ENCODE data around the gene GTSE1.
A peak's percentile ranks its signal among the peaks of the same experiment; 100 is the strongest.
"Not testable (repeated sequence)": the region's sequence is repeated elsewhere in the genome, so short reads cannot be mapped to it uniquely, and the experiment has no call there.

Gene GTSE1

GRCh38 chr22:46297151-46297812, 612 bp downstream of the GTSE1 start:
- Histone ChIP-seq H3K9ac (ENCODE audit: low read depth, low read length) (peak overlapping the region; percentile 48), H3K9me3 (ENCODE audit: control insufficient read depth, insufficient read depth, low read length) (no peaks in the 10 kb centered on the region), H3K4me3 (ENCODE audit: low read depth, low read length) (peak overlapping the region; percentile 91), H3K36me3 (ENCODE audit: control insufficient read depth, insufficient read depth, low read length) (peaks cover 28% of the 10 kb centered on the region), H3K27ac (ENCODE audit: low read depth, low read length) (peak overlapping the region; percentile 63), H3K27me3 (ENCODE audit: control insufficient read depth, insufficient read depth, low read length) (no peaks in the 10 kb centered on the region), H3K4me1 (ENCODE audit: control insufficient read depth, insufficient read depth, low read length) (peaks cover 6% of the 10 kb centered on the region; the same call in 1 of the 2 replicates)

- Histone ChIP-seq H3K27ac (ENCODE audit: low read depth, low read length) (no peak overlapping the region), H3K4me1 (ENCODE audit: control insufficient read depth, insufficient read depth, low read length) (peaks cover 6% of the 10 kb centered on the region; the same call in 1 of the 2 replicates), H3K36me3 (ENCODE audit: control insufficient read depth, insufficient read depth, low read length) (peaks cover 28% of the 10 kb centered on the region), H3K27me3 (ENCODE audit: control insufficient read depth, insufficient read depth, low read length) (no peaks in the 10 kb centered on the region), H3K9me3 (ENCODE audit: control insufficient read depth, insufficient read depth, low read length) (no peaks in the 10 kb centered on the region), H3K9ac (ENCODE audit: low read depth, low read length) (no peak overlapping the region), H3K4me3 (ENCODE audit: low read depth, low read length) (no peak overlapping the region)
Observed at GRCh38 chr22:46299101-46299500, 2.4 kb downstream of the GTSE1 start.

- H3K9me3 ChIP-seq (ENCODE audit: control insufficient read depth, insufficient read depth, low read length), result no peaks in the 10 kb centered on the region
- peaks cover 6% of the 10 kb centered on the region; the same call in 1 of the 2 replicates for H3K4me1 ChIP-seq (ENCODE audit: control insufficient read depth, insufficient read depth, low read length)
- H3K4me3 ChIP-seq (ENCODE audit: low read depth, low read length), result no peak overlapping the region
- no peak overlapping the region for H3K9ac ChIP-seq (ENCODE audit: low read depth, low read length)
- H3K36me3 ChIP-seq (ENCODE audit: control insufficient read depth, insufficient read depth, low read length), result peaks cover 28% of the 10 kb centered on the region
- H3K27ac ChIP-seq (ENCODE audit: low read depth, low read length), result no peak overlapping the region
- no peaks in the 10 kb centered on the region for H3K27me3 ChIP-seq (ENCODE audit: control insufficient read depth, insufficient read depth, low read length)
Observed at GRCh38 chr22:46300491-46300890, 3.8 kb downstream of the GTSE1 start.

DNA sequence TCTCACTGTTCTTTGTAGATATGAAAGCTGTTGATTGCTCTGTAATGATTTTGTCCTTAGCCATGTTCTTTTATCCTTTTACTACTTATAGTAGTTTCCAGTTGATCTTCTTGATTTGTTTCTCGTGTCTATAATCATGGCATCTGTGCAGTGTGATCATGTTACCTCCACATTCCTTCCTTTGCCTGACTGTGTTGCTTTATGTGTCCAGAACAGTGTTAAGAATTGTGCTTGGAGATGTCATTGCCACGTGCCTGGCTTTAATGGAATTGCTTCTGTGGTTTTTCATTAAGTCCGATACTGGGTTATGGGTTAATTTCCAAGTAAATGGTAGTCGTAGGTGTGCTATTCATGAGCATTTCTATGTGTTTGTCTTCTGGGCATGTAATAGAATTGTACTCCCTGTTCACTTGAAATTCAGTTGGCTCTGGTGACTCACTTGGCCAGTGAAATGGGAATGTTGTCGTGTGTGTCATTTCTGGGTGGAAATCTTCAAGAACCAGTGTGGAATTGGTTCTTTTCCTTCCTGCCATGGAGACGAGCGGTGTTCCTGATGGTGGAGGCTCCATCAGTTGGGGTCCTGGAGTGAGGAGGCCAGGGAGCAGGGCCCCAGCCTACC, 6.8 kb downstream of the GTSE1 start:
- Histone ChIP-seq H3K9ac (ENCODE audit: low read depth, low read length) (no peak overlapping the region), H3K27ac (ENCODE audit: low read depth, low read length) (no peak overlapping the region), H3K27me3 (ENCODE audit: control insufficient read depth, insufficient read depth, low read length) (no peaks in the 10 kb centered on the region), H3K4me3 (ENCODE audit: low read depth, low read length) (no peak overlapping the region), H3K36me3 (ENCODE audit: control insufficient read depth, insufficient read depth, low read length) (peaks cover 33% of the 10 kb centered on the region), H3K4me1 (ENCODE audit: control insufficient read depth, insufficient read depth, low read length) (no peaks in the 10 kb centered on the region), H3K9me3 (ENCODE audit: control insufficient read depth, insufficient read depth, low read length) (no peaks in the 10 kb centered on the region)

- no peaks in the 10 kb centered on the region for H3K4me1 ChIP-seq (ENCODE audit: control insufficient read depth, insufficient read depth, low read length)
- peaks cover 40% of the 10 kb centered on the region for H3K36me3 ChIP-seq (ENCODE audit: control insufficient read depth, insufficient read depth, low read length)
- no peaks in the 10 kb centered on the region for H3K9me3 ChIP-seq (ENCODE audit: control insufficient read depth, insufficient read depth, low read length)
- no peak overlapping the region for H3K27ac ChIP-seq (ENCODE audit: low read depth, low read length)
- H3K4me3 ChIP-seq (ENCODE audit: low read depth, low read length), result no peak overlapping the region
- no peaks in the 10 kb centered on the region for H3K27me3 ChIP-seq (ENCODE audit: control insufficient read depth, insufficient read depth, low read length)
- H3K9ac ChIP-seq (ENCODE audit: low read depth, low read length), result no peak overlapping the region
Observed at GRCh38 chr22:46308283-46308988, 11.8 kb downstream of the GTSE1 start.

- Histone ChIP-seq H3K9ac (ENCODE audit: low read depth, low read length) (no peak overlapping the region), H3K27ac (ENCODE audit: low read depth, low read length) (no peak overlapping the region), H3K27me3 (ENCODE audit: control insufficient read depth, insufficient read depth, low read length) (no peaks in the 10 kb centered on the region), H3K9me3 (ENCODE audit: control insufficient read depth, insufficient read depth, low read length) (no peaks in the 10 kb centered on the region), H3K36me3 (ENCODE audit: control insufficient read depth, insufficient read depth, low read length) (peaks cover 46% of the 10 kb centered on the region), H3K4me1 (ENCODE audit: control insufficient read depth, insufficient read depth, low read length) (no peaks in the 10 kb centered on the region), H3K4me3 (ENCODE audit: low read depth, low read length) (no peak overlapping the region)
Observed at GRCh38 chr22:46309526-46310085, 12.9 kb downstream of the GTSE1 start.

DNA sequence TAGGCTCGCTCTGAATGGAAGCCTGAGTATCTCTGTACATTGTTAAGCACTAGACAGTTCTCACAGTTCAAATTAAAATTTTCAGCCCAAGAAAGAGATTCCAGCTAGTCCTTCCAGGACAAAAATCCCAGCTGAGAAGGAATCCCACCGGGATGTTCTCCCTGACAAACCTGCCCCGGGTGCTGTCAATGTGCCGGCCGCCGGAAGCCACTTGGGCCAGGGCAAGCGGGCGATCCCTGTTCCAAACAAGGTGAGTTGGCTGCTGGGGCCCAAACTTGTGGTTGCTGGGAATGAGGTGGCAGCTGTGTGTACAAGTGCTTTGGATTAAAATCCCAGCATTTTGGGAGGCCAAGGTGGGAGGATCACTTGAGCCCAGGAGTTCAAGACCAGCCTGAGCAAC, 15.4 kb downstream of the GTSE1 start:
- Histone ChIP-seq H3K4me3 (ENCODE audit: low read depth, low read length) (no peak overlapping the region), H3K36me3 (ENCODE audit: control insufficient read depth, insufficient read depth, low read length) (peaks cover 60% of the 10 kb centered on the region)

DNA sequence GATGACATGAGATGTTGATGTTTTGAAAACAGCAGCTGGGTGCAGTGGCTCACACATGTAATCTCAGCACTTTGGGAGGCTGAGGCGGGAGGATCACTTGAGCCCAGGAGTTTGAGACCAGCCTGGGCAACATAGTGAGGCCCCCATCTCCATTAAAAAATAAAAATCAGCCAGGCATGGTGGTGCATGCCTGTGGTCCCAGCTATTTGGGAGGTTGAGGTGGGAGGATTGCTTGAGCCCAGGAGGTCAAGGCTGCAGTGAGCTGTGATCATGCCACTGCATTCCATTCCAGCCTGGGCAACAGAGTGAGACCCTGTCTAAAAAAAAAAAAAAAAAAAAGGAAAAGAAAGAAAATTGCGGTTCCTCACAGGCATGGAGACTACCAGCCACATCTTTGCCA, 16.2 kb downstream of the GTSE1 start:
- H3K9ac ChIP-seq (ENCODE audit: low read depth, low read length); H3K27me3 ChIP-seq (ENCODE audit: control insufficient read depth, insufficient read depth, low read length); H3K27ac ChIP-seq (ENCODE audit: low read depth, low read length); H3K4me3 ChIP-seq (ENCODE audit: low read depth, low read length); H3K9me3 ChIP-seq (ENCODE audit: control insufficient read depth, insufficient read depth, low read length); H3K4me1 ChIP-seq (ENCODE audit: control insufficient read depth, insufficient read depth, low read length): not testable (repeated sequence)
- H3K36me3 ChIP-seq (ENCODE audit: control insufficient read depth, insufficient read depth, low read length), result peaks cover 67% of the 10 kb centered on the region

More for the DNA sequence above, 15.4 kb downstream of the GTSE1 start:
- H3K4me1 ChIP-seq (ENCODE audit: control insufficient read depth, insufficient read depth, low read length), result no peaks in the 10 kb centered on the region
- H3K9ac ChIP-seq (ENCODE audit: low read depth, low read length), result no peak overlapping the region
- no peaks in the 10 kb centered on the region for H3K27me3 ChIP-seq (ENCODE audit: control insufficient read depth, insufficient read depth, low read length)
- no peaks in the 10 kb centered on the region for H3K9me3 ChIP-seq (ENCODE audit: control insufficient read depth, insufficient read depth, low read length)
- no peak overlapping the region for H3K27ac ChIP-seq (ENCODE audit: low read depth, low read length)

DNA sequence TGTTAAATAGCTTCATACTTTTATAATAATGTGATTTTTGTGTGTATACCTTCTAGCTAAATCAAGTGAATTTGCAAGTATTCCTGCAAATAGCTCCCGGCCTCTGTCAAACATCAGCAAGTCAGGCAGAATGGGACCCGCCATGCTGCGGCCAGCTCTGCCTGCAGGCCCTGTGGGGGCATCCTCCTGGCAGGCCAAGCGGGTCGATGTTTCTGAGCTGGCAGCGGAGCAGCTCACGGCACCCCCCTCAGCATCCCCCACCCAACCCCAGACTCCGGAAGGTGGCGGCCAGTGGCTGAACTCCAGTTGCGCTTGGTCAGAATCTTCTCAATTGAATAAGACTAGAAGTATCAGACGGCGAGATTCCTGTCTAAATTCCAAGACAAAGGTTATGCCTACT, 19.3 kb downstream of the GTSE1 start:
- Histone ChIP-seq H3K36me3 (ENCODE audit: control insufficient read depth, insufficient read depth, low read length) (peaks cover 67% of the 10 kb centered on the region), H3K9ac (ENCODE audit: low read depth, low read length) (no peak overlapping the region), H3K4me3 (ENCODE audit: low read depth, low read length) (no peak overlapping the region), H3K9me3 (ENCODE audit: control insufficient read depth, insufficient read depth, low read length) (no peaks in the 10 kb centered on the region), H3K27me3 (ENCODE audit: control insufficient read depth, insufficient read depth, low read length) (no peaks in the 10 kb centered on the region), H3K4me1 (ENCODE audit: control insufficient read depth, insufficient read depth, low read length) (no peaks in the 10 kb centered on the region), H3K27ac (ENCODE audit: low read depth, low read length) (no peak overlapping the region)

GRCh38 chr22:46317646-46318045, 21.0 kb downstream of the GTSE1 start:
- Histone ChIP-seq H3K27ac (ENCODE audit: low read depth, low read length) (no peak overlapping the region), H3K36me3 (ENCODE audit: control insufficient read depth, insufficient read depth, low read length) (peaks cover 65% of the 10 kb centered on the region), H3K4me3 (ENCODE audit: low read depth, low read length) (no peak overlapping the region), H3K9me3 (ENCODE audit: control insufficient read depth, insufficient read depth, low read length) (no peaks in the 10 kb centered on the region), H3K9ac (ENCODE audit: low read depth, low read length) (no peak overlapping the region), H3K4me1 (ENCODE audit: control insufficient read depth, insufficient read depth, low read length) (no peaks in the 10 kb centered on the region), H3K27me3 (ENCODE audit: control insufficient read depth, insufficient read depth, low read length) (no peaks in the 10 kb centered on the region)

DNA sequence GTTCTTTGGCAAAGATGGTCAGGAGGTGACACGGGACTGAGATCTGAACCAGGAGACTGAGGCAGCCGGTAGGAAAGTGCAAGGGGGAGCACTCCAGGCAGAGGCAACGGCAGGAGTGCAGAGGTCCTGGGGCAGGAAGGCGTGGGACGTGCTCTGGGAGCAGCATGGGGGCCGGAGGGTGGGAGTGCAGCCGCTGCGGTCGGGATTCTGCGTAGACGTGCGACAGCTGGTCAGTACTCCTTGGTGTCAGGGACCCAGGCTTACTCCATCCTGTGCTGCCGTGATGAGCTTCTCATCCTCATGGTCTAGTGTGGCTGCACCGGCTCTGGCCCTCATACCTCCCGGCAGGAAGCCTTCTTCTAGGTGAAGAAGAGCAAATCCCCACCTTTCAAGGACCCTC, 21.9 kb downstream of the GTSE1 start:
- H3K9ac ChIP-seq (ENCODE audit: low read depth, low read length), result no peak overlapping the region
- H3K36me3 ChIP-seq (ENCODE audit: control insufficient read depth, insufficient read depth, low read length), result peaks cover 74% of the 10 kb centered on the region
- H3K4me3 ChIP-seq (ENCODE audit: low read depth, low read length), result no peak overlapping the region
- H3K9me3 ChIP-seq (ENCODE audit: control insufficient read depth, insufficient read depth, low read length), result no peaks in the 10 kb centered on the region
- no peak overlapping the region for H3K27ac ChIP-seq (ENCODE audit: low read depth, low read length)
- no peaks in the 10 kb centered on the region for H3K27me3 ChIP-seq (ENCODE audit: control insufficient read depth, insufficient read depth, low read length)
- no peaks in the 10 kb centered on the region for H3K4me1 ChIP-seq (ENCODE audit: control insufficient read depth, insufficient read depth, low read length)
